GM13977 (cell line): ENCODE results near the gene TMEM222.
A peak's percentile ranks its signal among the peaks of the same experiment; 100 is the strongest.

Experiments
- DNase-seq: peaks from one replicate; pipeline ENCODE4 v3.0.0; 2012; ENCODE audit warnings: low spot score
- CTCF ChIP-seq: IDR thresholded peaks from 2 replicates; pipeline ENCODE4 v1.5.1; 2012; ENCODE audit warnings: mild to moderate bottlenecking, control low read depth; ENCODE audit not compliant: insufficient read depth; ENCODE audit errors: extremely low read depth, missing control alignments
- in situ Hi-C: fragments of 300-500 bp; cut with MboI; formaldehyde crosslinking; loops from one replicate; pipeline ENCODE4 v1.12.0; 2022; ENCODE audit warnings: low sequenced_read_pairs, low pct_unique_long_range_greater_than_20kb, mixed read lengths, inconsistent platforms; ENCODE audit not compliant: unreplicated experiment

Gene TMEM222

GRCh38 chr1:27356619-27357280 is 34.8 kb downstream of the TMEM222 start:
- in situ Hi-C loops: no loop called here
- TF ChIP-seq CTCF: no peak
- DNase-seq: peak; percentile 77

- in situ Hi-C loops: no loop called here
- TF ChIP-seq CTCF: peak; percentile 96
- DNase-seq: peak; percentile 97
Observed at GRCh38 chr1:27357281-27358037, 35.5 kb downstream of the TMEM222 start.

- no peak for TF ChIP-seq CTCF
Observed at GRCh38 chr1:27358038-27358927, 36.3 kb downstream of the TMEM222 start.

GRCh38 chr1:27358928-27359313 is 37.0 kb downstream of the TMEM222 start:
- no peak for TF ChIP-seq CTCF
- DNase-seq: no peak
- in situ Hi-C loops: no loop called here

More at GRCh38 chr1:27358038-27358927, 36.3 kb downstream of the TMEM222 start:
- in situ Hi-C loops: no loop called here
- DNase-seq: no peak

GRCh38 chr1:27359822-27360158 is 37.8 kb downstream of the TMEM222 start:
- DNase-seq: no peak
- no peak for TF ChIP-seq CTCF
- in situ Hi-C loops: no loop called here
